ENCODE measurements around the gene DNAI4. TPM values are rescaled to one million over a fixed set of nuclear protein-coding genes. Genes with fewer than 3 reads are reported as not detected.

Gene DNAI4
- total RNA-seq, 2 donors from 2014 or later: 11.4 to 12.8 TPM

- TF ChIP-seq, protein P1, sequence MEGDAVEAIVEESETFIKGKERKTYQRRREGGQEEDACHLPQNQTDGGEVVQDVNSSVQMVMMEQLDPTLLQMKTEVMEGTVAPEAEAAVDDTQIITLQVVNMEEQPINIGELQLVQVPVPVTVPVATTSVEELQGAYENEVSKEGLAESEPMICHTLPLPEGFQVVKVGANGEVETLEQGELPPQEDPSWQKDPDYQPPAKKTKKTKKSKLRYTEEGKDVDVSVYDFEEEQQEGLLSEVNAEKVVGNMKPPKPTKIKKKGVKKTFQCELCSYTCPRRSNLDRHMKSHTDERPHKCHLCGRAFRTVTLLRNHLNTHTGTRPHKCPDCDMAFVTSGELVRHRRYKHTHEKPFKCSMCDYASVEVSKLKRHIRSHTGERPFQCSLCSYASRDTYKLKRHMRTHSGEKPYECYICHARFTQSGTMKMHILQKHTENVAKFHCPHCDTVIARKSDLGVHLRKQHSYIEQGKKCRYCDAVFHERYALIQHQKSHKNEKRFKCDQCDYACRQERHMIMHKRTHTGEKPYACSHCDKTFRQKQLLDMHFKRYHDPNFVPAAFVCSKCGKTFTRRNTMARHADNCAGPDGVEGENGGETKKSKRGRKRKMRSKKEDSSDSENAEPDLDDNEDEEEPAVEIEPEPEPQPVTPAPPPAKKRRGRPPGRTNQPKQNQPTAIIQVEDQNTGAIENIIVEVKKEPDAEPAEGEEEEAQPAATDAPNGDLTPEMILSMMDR (IDR thresholded peaks at IDR 0.05): peak; percentile 62
- peak; percentile 59 for DNase-seq
- intact Hi-C loops (cut with DNase I): loop anchor here (5.0 to 10.0 kb wide), 3 partner anchors 230 to 450 kb away; no protein-coding TSS in a partner anchor
These were observed 159.6 kb downstream of the DNAI4 start for GRCh38 chr1:66764994-66765578.

More at GRCh38 chr1:66764994-66765578, 159.6 kb downstream of the DNAI4 start:
- Histone ChIP-seq H3K4me1 (no peaks in the 10 kb centered on the region), H3K9ac (ENCODE audit: low read depth in 2 of 2, low read length in 2 of 2) (no peak overlapping the region), H3K27me3 (no peaks in the 10 kb centered on the region), H3K36me3 (no peaks in the 10 kb centered on the region), H3K9me3 (no peaks in the 10 kb centered on the region), H3K27ac (no peak overlapping the region), H3K4me3 (no peak overlapping the region)

Other genes with a start within 250 kb of the DNAI4 start
- under 1 TPM in 1 of 2 donors, not detected in 1; 0.72 TPM for gene DYNLT5, start 172.4 kb downstream of the DNAI4 start, total RNA-seq
- gene INSL5, start 123.6 kb downstream of the DNAI4 start, total RNA-seq: 10 to 100 TPM in 1 of 2 donors, 1 to 10 TPM in 1; 1.6 to 27.2 TPM
- 10 to 100 TPM; 43.1 to 76.8 TPM for gene MIER1, start 134 bp upstream of the DNAI4 start, total RNA-seq
- 10 to 100 TPM; 48.1 to 75.9 TPM for gene SLC35D1, start 129.3 kb upstream of the DNAI4 start, total RNA-seq
- not detected for gene C1orf141, start 210.1 kb upstream of the DNAI4 start, total RNA-seq
- gene IL23R, start 241.6 kb upstream of the DNAI4 start, total RNA-seq: 1 to 10 TPM; 1.2 to 1.3 TPM